H1 (cell line): ENCODE results near the gene CLTCL1. TPM values are rescaled to one million over a fixed set of nuclear protein-coding genes. Genes with fewer than 3 reads are reported as not detected.
"Not testable (repeated sequence)": the region's sequence is repeated elsewhere in the genome, so short reads cannot be mapped to it uniquely, and the experiment has no call there.

ENCODE experiments used
- CTCF ChIA-PET: fragments of 300-600 bp; sonication (Branson Sonifier 250); formaldehyde crosslinking; loops from one replicate; lab custom pipeline; 2021; ENCODE audit not compliant: partially characterized antibody; lab: Charles Lee
- POLR2A ChIA-PET: fragments of 300-600 bp; sonication (Branson Sonifier 250); formaldehyde crosslinking; loops from one replicate; lab custom pipeline; 2021; ENCODE audit warnings: inconsistent platforms; ENCODE audit not compliant: partially characterized antibody; lab: Charles Lee
- DNase-seq, 2 experiments: peaks; one replicate each; pipeline versions ENCODE4 v3.0.0 to v3.0.0-alpha.2; 2010 to 2022; ENCODE audit warnings: low spot score in 2 of 2, low read depth in 1 of 2, mixed read lengths in 1 of 2
- FAIRE-seq: peaks from 2 replicates; lab custom pipeline; 2011; peaks lifted over from hg19 to GRCh38; lab: Jason Lieb, UNC
- H2AFZ ChIP-seq: 2 replicates; pipeline ENCODE4 v1.8.1; 2012; ENCODE audit warnings: low read length, inconsistent platforms
- H2AK5ac ChIP-seq: 2 replicates; pipeline ENCODE4 v1.6.1; 2013; ENCODE audit warnings: low read depth, low read length
- H2BK120ac ChIP-seq: replicated peaks from 2 replicates; pipeline ENCODE3; 2013; ENCODE audit warnings: low read depth, low read length, inconsistent platforms
- H2BK12ac ChIP-seq: 2 replicates; pipeline ENCODE4 v1.6.1; 2013; ENCODE audit warnings: low read depth, low read length
- H2BK15ac ChIP-seq: 2 replicates; pipeline ENCODE4 v1.6.1; 2013; ENCODE audit warnings: low read length
- H2BK20ac ChIP-seq: 2 replicates; pipeline ENCODE4 v1.6.1; 2013; ENCODE audit warnings: low read length
- H2BK5ac ChIP-seq: 2 replicates; pipeline ENCODE4 v1.6.1; 2013; ENCODE audit warnings: low read depth, low read length
- H3K14ac ChIP-seq: 2 replicates; pipeline ENCODE4 v1.6.1; 2013; ENCODE audit warnings: inconsistent platforms; ENCODE audit not compliant: insufficient read length
- H3K18ac ChIP-seq: 2 replicates; pipeline ENCODE4 v1.6.1; 2013; ENCODE audit warnings: low read length; ENCODE audit errors: extremely low read depth
- H3K23ac ChIP-seq: 2 replicates; pipeline ENCODE4 v1.6.1; 2013; ENCODE audit warnings: inconsistent platforms; ENCODE audit not compliant: insufficient read length
- H3K23me2 ChIP-seq: 2 replicates; pipeline ENCODE4 v1.6.1; 2013; ENCODE audit warnings: low read depth, low read length
- H3K27ac ChIP-seq: 2 replicates; pipeline ENCODE4 v1.6.1; 2011; ENCODE audit warnings: low read depth, low read length, inconsistent platforms
- H3K27me3 ChIP-seq, 4 experiments: replicated peaks in 1 of 4; 1 replicate in 1 of 4; 2 replicates in 3 of 4; pipeline versions ENCODE4 v1.6.1 to v1.8.1; 2011 to 2013; ENCODE audit warnings: low read length in 3 of 4, mild to moderate bottlenecking in 3 of 4, inconsistent platforms in 2 of 4, mixed read lengths in 2 of 4, moderate library complexity in 1 of 4; ENCODE audit not compliant: control insufficient read depth in 3 of 4, insufficient read depth in 3 of 4; ENCODE audit errors: extremely low read depth in 1 of 4
- H3K36me3 ChIP-seq, 4 experiments: 2 replicates each; pipeline versions ENCODE4 v1.6.1 to v1.8.1; 2011 to 2013; ENCODE audit warnings: mild to moderate bottlenecking in 4 of 4, low read length in 3 of 4, moderate library complexity in 2 of 4, control low read depth in 1 of 4, inconsistent platforms in 1 of 4; ENCODE audit not compliant: insufficient read depth in 4 of 4, control insufficient read depth in 2 of 4
- H3K4ac ChIP-seq: replicated peaks from 2 replicates; pipeline ENCODE3; 2013; ENCODE audit warnings: low read length, low read depth, mixed read lengths, inconsistent platforms; ENCODE audit not compliant: insufficient read length
- H3K4me1 ChIP-seq, 4 experiments: replicated peaks in 1 of 4; 1 replicate in 1 of 4; 2 replicates in 3 of 4; pipeline versions ENCODE4 v1.6.1 to v1.8.1; 2011 to 2013; ENCODE audit warnings: low read length in 3 of 4, inconsistent platforms in 2 of 4, mixed read lengths in 1 of 4; ENCODE audit not compliant: insufficient read depth in 4 of 4, control insufficient read depth in 3 of 4
- H3K4me2 ChIP-seq, 2 experiments: 2 replicates each; pipeline versions ENCODE4 v1.6.1 to v1.8.1; 2011 to 2013; ENCODE audit warnings: low read depth in 2 of 2, low read length in 2 of 2, control low read depth in 1 of 2, inconsistent platforms in 1 of 2, mild to moderate bottlenecking in 1 of 2; ENCODE audit not compliant: insufficient read depth in 1 of 2
- H3K4me3 ChIP-seq, 4 experiments: fragments of 200-600, 300-600 bp in 1 of 4; sonication (generic), shearing (Covaris generic), sonication (Bioruptor Twin) in 1 of 4; 2 replicates each; pipeline versions ENCODE4 v1.5.1 to v1.8.1; 2011 to 2016; ENCODE audit warnings: low read length in 4 of 4, low read depth in 3 of 4, control low read depth in 2 of 4, inconsistent platforms in 2 of 4, mild to moderate bottlenecking in 2 of 4, mixed read lengths in 1 of 4, moderate library complexity in 1 of 4; ENCODE audit not compliant: insufficient read depth in 2 of 4; ENCODE audit errors: extremely low read depth in 1 of 4
- H3K56ac ChIP-seq: replicated peaks from 2 replicates; pipeline ENCODE3; 2013; ENCODE audit warnings: low read depth, mild to moderate bottlenecking, mixed read lengths, low read length, inconsistent platforms; ENCODE audit not compliant: insufficient read length
- H3K79me1 ChIP-seq: 2 replicates; pipeline ENCODE4 v1.6.1; 2013; ENCODE audit warnings: low read depth, low read length, control low read depth
- H3K79me2 ChIP-seq, 2 experiments: 2 replicates each; pipeline versions ENCODE4 v1.6.1 to v1.8.1; 2012 to 2013; ENCODE audit warnings: low read length in 2 of 2, mild to moderate bottlenecking in 2 of 2, inconsistent platforms in 1 of 2; ENCODE audit not compliant: insufficient read depth in 2 of 2, control insufficient read depth in 1 of 2
- H3K9ac ChIP-seq, 4 experiments: replicated peaks in 1 of 4; 1 replicate in 1 of 4; 2 replicates in 3 of 4; pipeline versions ENCODE4 v1.6.1 to v1.8.1; 2011 to 2013; ENCODE audit warnings: low read depth in 3 of 4, low read length in 3 of 4, control low read depth in 2 of 4, mild to moderate bottlenecking in 2 of 4, moderate library complexity in 2 of 4, inconsistent platforms in 1 of 4; ENCODE audit errors: extremely low read depth in 1 of 4
- H3K9me3 ChIP-seq, 2 experiments: 2 replicates each; pipeline versions ENCODE4 v1.6.1 to v1.8.1; 2012 to 2013; ENCODE audit warnings: mild to moderate bottlenecking in 2 of 2, moderate library complexity in 2 of 2, control low read depth in 1 of 2, inconsistent platforms in 1 of 2, low read depth in 1 of 2, low read length in 1 of 2, mixed read lengths in 1 of 2; ENCODE audit not compliant: insufficient read depth in 2 of 2
- H4K20me1 ChIP-seq, 2 experiments: replicated peaks in 1 of 2; 2 replicates each; pipeline versions ENCODE3 to v1.8.1; 2011 to 2013; ENCODE audit warnings: inconsistent platforms in 2 of 2, low read length in 2 of 2, mild to moderate bottlenecking in 1 of 2; ENCODE audit not compliant: insufficient read depth in 2 of 2, control insufficient read depth in 1 of 2
- H4K5ac ChIP-seq: 2 replicates; pipeline ENCODE4 v1.6.1; 2013; ENCODE audit warnings: low read length, low read depth, mixed read lengths, inconsistent platforms; ENCODE audit not compliant: insufficient read length
- H4K8ac ChIP-seq: 2 replicates; pipeline ENCODE4 v1.8.0; 2013; ENCODE audit warnings: mild to moderate bottlenecking, moderate library complexity, low read length, inconsistent platforms; ENCODE audit not compliant: insufficient read depth; ENCODE audit errors: extremely low read depth
- H4K91ac ChIP-seq: replicated peaks from 2 replicates; pipeline ENCODE3; 2013; ENCODE audit warnings: low read length, mixed read lengths, inconsistent platforms; ENCODE audit not compliant: insufficient read length
- WGBS, 2 experiments: shearing (Covaris generic) in 1 of 2; methylation state at CpG; one replicate each; pipeline versions ENCODE4 v1.1.6 to v1.1.7; 2013 to 2015; ENCODE audit warnings: low lambda C conversion rate in 2 of 2, mixed read lengths in 2 of 2, inconsistent platforms in 1 of 2, low coverage in 1 of 2, missing lambda C conversion rate in 1 of 2; ENCODE audit not compliant: insufficient replicate concordance in 2 of 2, insufficient coverage in 1 of 2, insufficient read length in 1 of 2; ENCODE audit errors: extremely low coverage in 1 of 2, missing lambda C conversion rate in 1 of 2; 5-methylcytosine and 5-hydroxymethylcytosine counted together
- polyA plus RNA-seq, 7 experiments: library from polyadenylated mRNA; depleted of rRNA in 3 of 7; stranded (reverse) in 5 of 7; unstranded in 2 of 7; fragments of >200 nt in 5 of 7; fragments of 200-250 nt in 2 of 7; gene quantifications; 1 replicate in 5 of 7; 2 replicates in 1 of 7; 4 replicates in 1 of 7; pipeline versions ENCODE4 v1.2.1 to v1.2.3, GENCODE V29; 2011 to 2013; ENCODE audit warnings: missing spikeins in 2 of 7, mixed read lengths in 2 of 7
- total RNA-seq: library from RNA; stranded (reverse); fragmentation: NEBNext Ultra II Directional; extraction: Animal tissue kit (Norgen Biotek cat#: 25700); gene quantifications from 2 replicates; pipeline ENCODE4 v1.2.1, GENCODE V29; 2021

CLTCL1 gene
- total and polyA plus RNA-seq, 2 of the 8 experiments (the other 6 are each of a cell fraction or from before 2014, with no cell fraction given), result 12.4 to 17.0 TPM

DNA sequence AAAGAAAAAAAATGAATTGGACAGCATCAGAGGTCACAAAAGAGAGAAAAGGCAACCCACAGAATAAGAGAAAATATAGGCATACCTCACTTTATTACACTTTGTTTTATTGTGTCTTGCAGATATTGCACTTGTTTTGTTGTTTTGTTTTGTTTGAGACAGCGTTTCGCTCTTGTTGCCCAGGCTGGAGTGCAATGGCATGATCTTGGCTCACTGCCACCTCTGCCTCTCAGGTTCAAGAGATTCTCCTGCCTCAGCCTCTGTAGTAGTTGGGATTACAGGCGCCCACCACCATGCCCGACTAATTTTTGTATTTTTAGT, 32.6 kb downstream of the CLTCL1 start:
- H3K23me2 ChIP-seq, H2AFZ ChIP-seq, H3K79me1 ChIP-seq, H3K9ac ChIP-seq, H3K4ac ChIP-seq, H3K36me3 ChIP-seq, H3K27me3 ChIP-seq, H4K5ac ChIP-seq, H2BK20ac ChIP-seq, H2BK15ac ChIP-seq, H2BK120ac ChIP-seq, H4K20me1 ChIP-seq, H3K4me2 ChIP-seq, H3K4me3 ChIP-seq, H3K23ac ChIP-seq, H3K79me2 ChIP-seq, DNase-seq, H4K91ac ChIP-seq, H2BK12ac ChIP-seq, POLR2A ChIA-PET, H3K14ac ChIP-seq, FAIRE-seq, H2BK5ac ChIP-seq, H2AK5ac ChIP-seq, H3K56ac ChIP-seq, H3K9me3 ChIP-seq, H3K18ac ChIP-seq, H3K27ac ChIP-seq, H3K4me1 ChIP-seq, H4K8ac ChIP-seq: not testable (repeated sequence)
- CTCF ChIA-PET, result interaction anchor here (1.2 kb wide), 1 partner anchor 12 kb away, joined by 3 read pairs; no protein-coding TSS in a partner anchor
- 95% methylated on average over 4 of the region's 4 CpGs; no CpG with 5 or more reads in 1 of the 2 experiments for WGBS, 2 experiments
